ENCODE measurements around the gene FAM222A. TPM values are rescaled to one million over a fixed set of nuclear protein-coding genes. Genes with fewer than 3 reads are reported as not detected.

Gene FAM222A
- total RNA-seq, 5 donors from 2014 or later (not counting 1 experiment from before 2014, with no cell fraction given), result 0.95 to 4.2 (median 1.6) TPM

DNA sequence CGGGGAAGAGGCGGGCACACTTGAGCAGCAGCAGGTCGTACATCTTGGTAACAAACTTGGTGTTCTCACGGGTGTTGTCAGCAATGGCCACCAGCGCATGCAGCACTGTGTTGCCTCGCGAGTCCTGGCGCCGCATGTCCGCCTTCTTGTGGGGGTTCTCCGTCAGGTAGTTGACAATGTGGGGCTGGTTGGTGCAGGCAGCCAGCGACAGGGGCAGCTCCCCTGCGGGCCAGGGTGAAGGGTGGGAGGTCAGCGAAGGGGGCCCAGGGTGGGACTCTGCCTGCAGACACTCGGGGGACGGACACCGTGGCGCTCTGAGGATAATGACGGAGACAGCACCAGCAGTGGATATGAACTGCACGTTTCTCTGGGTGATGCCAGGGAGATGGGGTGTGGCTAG is 85.1 kb downstream of the FAM222A start:
- peaks cover 7% of the 10 kb centered on the region in 2 donors for H3K27me3 Mint-ChIP-seq
- Histone ChIP-seq H3K27ac (ENCODE audit: low read length) (no peak overlapping the region), H3K36me3 (ENCODE audit: control insufficient read depth in 2 of 2, extremely low read depth in 1 of 2, insufficient read depth in 1 of 2, low read length in 1 of 2) (no peaks in the 10 kb centered on the region), H3K4me1 (ENCODE audit: control insufficient read depth in 1 of 2, extremely low read depth in 1 of 2, insufficient read depth in 2 of 2, low read length in 2 of 2) (no peaks in the 10 kb centered on the region), H3K9me3 (no peaks in the 10 kb centered on the region), H3K4me3 (ENCODE audit: control insufficient read depth in 1 of 2, extremely low read depth in 1 of 2, low read length in 1 of 2) (no peak overlapping the region), H3K27me3 (replicated peaks in 1 of 2; ENCODE audit: control insufficient read depth in 2 of 2, extremely low read depth in 1 of 2, insufficient read depth in 2 of 2, low read length in 1 of 2) (peaks cover 0 to 23% of the 10 kb centered on the region in 2 experiments)
- H3K36me3 Mint-ChIP-seq, result no peaks in the 10 kb centered on the region
- DNase-seq, result no peak
- no peak for ATAC-seq (replicated peaks in 1 of 4)
- no peaks in the 10 kb centered on the region for H3K4me1 Mint-ChIP-seq
- ChIA-PET CTCF (interaction anchor here in 1 of 2 donors (0.7 kb wide), 1 partner anchor 44 kb away, joined by 4 read pairs; no protein-coding TSS in a partner anchor), POLR2A (interaction anchor here in 1 of 2 donors (0.7 kb wide), 1 partner anchor 102 kb away, joined by 5 read pairs; no protein-coding TSS in a partner anchor)
- H3K4me3 Mint-ChIP-seq, result no peak overlapping the region
- H3K27ac Mint-ChIP-seq, result no peak overlapping the region
- H3K9me3 Mint-ChIP-seq, result no peaks in the 10 kb centered on the region
- 91% methylated on average over 20 of the region's 20 CpGs for WGBS (ENCODE audit: insufficient coverage)

DNA sequence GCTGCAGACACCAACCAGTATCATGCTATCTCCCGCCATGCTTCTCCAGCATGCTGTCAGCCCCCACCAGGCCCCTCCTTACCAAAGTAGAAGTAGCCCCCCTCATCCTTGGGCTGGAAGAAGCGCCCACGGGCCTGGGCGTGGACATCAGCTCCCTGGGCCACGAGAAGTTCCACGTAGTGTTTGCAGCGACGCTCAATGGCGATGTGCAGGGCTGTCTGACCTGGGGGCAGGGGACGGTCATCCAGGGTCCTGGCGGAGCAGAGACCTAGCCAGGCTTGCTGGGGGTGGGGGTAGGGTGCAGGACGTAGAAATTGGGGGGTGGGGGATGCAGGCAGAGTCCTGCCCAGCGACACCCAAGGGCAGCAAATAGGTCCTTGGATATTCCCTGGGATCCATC is 86.9 kb downstream of the FAM222A start:
- Mint-ChIP-seq H3K27me3 (peaks cover 6 to 10% of the 10 kb centered on the region in 2 donors), H3K4me1 (peaks cover 0 to 2% (median 0%) of the 10 kb centered on the region in 3 donors), H3K9me3 (no peaks in the 10 kb centered on the region), H3K36me3 (no peaks in the 10 kb centered on the region), H3K27ac (no peak overlapping the region), H3K4me3 (no peak overlapping the region)
- ATAC-seq (replicated peaks in 1 of 4), result no peak
- ChIA-PET CTCF (no interaction called here), POLR2A (no interaction called here)
- no peaks in the 10 kb centered on the region for H3K9me3 ChIP-seq
- no peaks in the 10 kb centered on the region for H3K36me3 ChIP-seq (ENCODE audit: control insufficient read depth in 2 of 2, extremely low read depth in 1 of 2, insufficient read depth in 1 of 2, low read length in 1 of 2)
- H3K27ac ChIP-seq (ENCODE audit: low read length), result no peak overlapping the region
- 94% methylated on average over 5 of the region's 13 CpGs for WGBS (ENCODE audit: insufficient coverage)
- no peak for DNase-seq
- H3K4me3 ChIP-seq (ENCODE audit: control insufficient read depth in 1 of 2, extremely low read depth in 1 of 2, low read length in 1 of 2), result no peak overlapping the region
- H3K27me3 ChIP-seq (replicated peaks in 1 of 2; ENCODE audit: control insufficient read depth in 2 of 2, extremely low read depth in 1 of 2, insufficient read depth in 2 of 2, low read length in 1 of 2), result peaks cover 0 to 21% of the 10 kb centered on the region in 2 experiments
- peaks cover 0 to 5% of the 10 kb centered on the region in 2 experiments for H3K4me1 ChIP-seq (ENCODE audit: control insufficient read depth in 1 of 2, extremely low read depth in 1 of 2, insufficient read depth in 2 of 2, low read length in 2 of 2)

GRCh38 chr12:109802828-109803227 is 89.2 kb downstream of the FAM222A start:
- Histone ChIP-seq H3K36me3 (ENCODE audit: control insufficient read depth in 2 of 2, extremely low read depth in 1 of 2, insufficient read depth in 1 of 2, low read length in 1 of 2) (no peaks in the 10 kb centered on the region), H3K4me1 (ENCODE audit: control insufficient read depth in 1 of 2, extremely low read depth in 1 of 2, insufficient read depth in 2 of 2, low read length in 2 of 2) (peaks cover 0 to 5% of the 10 kb centered on the region in 2 experiments), H3K4me3 (ENCODE audit: control insufficient read depth in 1 of 2, extremely low read depth in 1 of 2, low read length in 1 of 2) (no peak overlapping the region), H3K27me3 (replicated peaks in 1 of 2; ENCODE audit: control insufficient read depth in 2 of 2, extremely low read depth in 1 of 2, insufficient read depth in 2 of 2, low read length in 1 of 2) (peaks cover 0 to 13% of the 10 kb centered on the region in 2 experiments), H3K27ac (ENCODE audit: low read length) (no peak overlapping the region), H3K9me3 (no peaks in the 10 kb centered on the region)
- H3K36me3 Mint-ChIP-seq, result no peaks in the 10 kb centered on the region
- H3K4me1 Mint-ChIP-seq, result peaks cover 0 to 2% (median 0%) of the 10 kb centered on the region in 3 donors
- no peak overlapping the region for H3K27ac Mint-ChIP-seq
- WGBS (ENCODE audit: insufficient coverage), result 88% methylated on average over 13 of the region's 15 CpGs
- H3K4me3 Mint-ChIP-seq, result no peak overlapping the region
- H3K27me3 Mint-ChIP-seq, result peaks cover 0 to 8% of the 10 kb centered on the region in 2 donors
- no peak for DNase-seq
- POLR2A ChIA-PET, result no interaction called here
- ATAC-seq (replicated peaks in 1 of 4), result no peak
- no peaks in the 10 kb centered on the region for H3K9me3 Mint-ChIP-seq
- CTCF ChIA-PET, result no interaction called here

DNA sequence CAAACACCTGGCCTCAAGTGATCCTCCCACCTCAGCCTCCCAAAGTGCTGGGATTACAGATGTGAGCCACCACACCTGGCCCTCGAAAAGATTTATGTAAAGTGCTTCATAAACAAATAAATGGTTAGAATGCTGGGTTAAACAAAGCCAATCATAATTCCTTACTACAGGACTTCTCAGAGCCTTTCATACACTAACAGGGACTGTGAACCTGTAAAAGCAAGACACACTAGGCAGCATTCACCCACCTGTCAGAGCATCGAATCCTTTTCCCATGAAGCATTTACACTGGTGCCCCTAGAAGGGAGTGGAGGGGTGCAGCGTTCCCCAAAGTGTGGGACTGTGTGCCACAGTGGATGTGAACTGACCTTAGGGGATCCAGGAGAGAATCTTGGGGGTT is 90.1 kb downstream of the FAM222A start:
- ChIA-PET CTCF (interaction anchor here in 1 of 2 donors (0.6 to 3.6 kb wide), 2 partner anchors 42 to 47 kb away, joined by 11 to 24 read pairs; no protein-coding TSS in a partner anchor), POLR2A (no interaction called here)
- peaks cover 0 to 2% (median 0%) of the 10 kb centered on the region in 3 donors for H3K4me1 Mint-ChIP-seq
- Histone ChIP-seq H3K4me3 (ENCODE audit: control insufficient read depth in 1 of 2, extremely low read depth in 1 of 2, low read length in 1 of 2) (no peak overlapping the region), H3K9me3 (no peaks in the 10 kb centered on the region), H3K36me3 (ENCODE audit: control insufficient read depth in 2 of 2, extremely low read depth in 1 of 2, insufficient read depth in 1 of 2, low read length in 1 of 2) (no peaks in the 10 kb centered on the region), H3K27ac (ENCODE audit: low read length) (no peak overlapping the region), H3K4me1 (ENCODE audit: control insufficient read depth in 1 of 2, extremely low read depth in 1 of 2, insufficient read depth in 2 of 2, low read length in 2 of 2) (peaks cover 0 to 5% of the 10 kb centered on the region in 2 experiments), H3K27me3 (replicated peaks in 1 of 2; ENCODE audit: control insufficient read depth in 2 of 2, extremely low read depth in 1 of 2, insufficient read depth in 2 of 2, low read length in 1 of 2) (peaks cover 0 to 9% of the 10 kb centered on the region in 2 experiments)
- no peak overlapping the region for H3K4me3 Mint-ChIP-seq
- no peak overlapping the region for H3K27ac Mint-ChIP-seq
- no peak for ATAC-seq (replicated peaks in 1 of 4)
- no peak for DNase-seq
- peaks cover 0 to 3% of the 10 kb centered on the region in 2 donors for H3K27me3 Mint-ChIP-seq
- no peaks in the 10 kb centered on the region for H3K9me3 Mint-ChIP-seq
- no peaks in the 10 kb centered on the region for H3K36me3 Mint-ChIP-seq
- WGBS (ENCODE audit: insufficient coverage), result 86% methylated on average over 2 of the region's 3 CpGs

- Mint-ChIP-seq H3K4me1 (peaks cover 0 to 2% (median 0%) of the 10 kb centered on the region in 3 donors), H3K9me3 (no peaks in the 10 kb centered on the region), H3K27ac (no peak overlapping the region), H3K36me3 (no peaks in the 10 kb centered on the region), H3K27me3 (peaks cover 0 to 3% of the 10 kb centered on the region in 2 donors), H3K4me3 (no peak overlapping the region)
- Histone ChIP-seq H3K27ac (ENCODE audit: low read length) (no peak overlapping the region), H3K27me3 (replicated peaks in 1 of 2; ENCODE audit: control insufficient read depth in 2 of 2, extremely low read depth in 1 of 2, insufficient read depth in 2 of 2, low read length in 1 of 2) (peaks cover 0 to 11% of the 10 kb centered on the region in 2 experiments), H3K9me3 (no peaks in the 10 kb centered on the region), H3K4me1 (ENCODE audit: control insufficient read depth in 1 of 2, extremely low read depth in 1 of 2, insufficient read depth in 2 of 2, low read length in 2 of 2) (peaks cover 0 to 5% of the 10 kb centered on the region in 2 experiments), H3K36me3 (ENCODE audit: control insufficient read depth in 2 of 2, extremely low read depth in 1 of 2, insufficient read depth in 1 of 2, low read length in 1 of 2) (no peaks in the 10 kb centered on the region), H3K4me3 (ENCODE audit: control insufficient read depth in 1 of 2, extremely low read depth in 1 of 2, low read length in 1 of 2) (no peak overlapping the region)
- WGBS (ENCODE audit: insufficient coverage), result 39% methylated on average over 11 of the region's 12 CpGs
- DNase-seq (peak; percentile 13 to 79 (median 59)), ATAC-seq (replicated peaks in 1 of 4) (peak; percentile 78 to 83 (median 81))
- ChIA-PET POLR2A (no interaction called here), CTCF (interaction anchor here (0.6 to 3.6 kb wide), 15 partner anchors 10 to 1400 kb away, joined by 3 to 24 read pairs (median 4); no protein-coding TSS in a partner anchor)
Measured at GRCh38 chr12:109804820-109805761, 91.5 kb downstream of the FAM222A start.

- WGBS (ENCODE audit: insufficient coverage), result 95% methylated on average over 4 of the region's 12 CpGs
- Mint-ChIP-seq H3K36me3 (no peaks in the 10 kb centered on the region), H3K9me3 (no peaks in the 10 kb centered on the region)
Measured at GRCh38 chr12:109807954-109808643, 94.5 kb downstream of the FAM222A start.

More at GRCh38 chr12:109807954-109808643, 94.5 kb downstream of the FAM222A start:
- H3K27ac ChIP-seq (ENCODE audit: low read length), result no peak overlapping the region
- H3K36me3 ChIP-seq (ENCODE audit: control insufficient read depth in 2 of 2, extremely low read depth in 1 of 2, insufficient read depth in 1 of 2, low read length in 1 of 2), result no peaks in the 10 kb centered on the region
- no peak for DNase-seq
- Mint-ChIP-seq H3K4me1 (peaks cover 0 to 2% (median 0%) of the 10 kb centered on the region in 3 donors), H3K4me3 (no peak overlapping the region), H3K27ac (no peak overlapping the region), H3K27me3 (peaks cover 0 to 3% of the 10 kb centered on the region in 2 donors)
- H3K4me3 ChIP-seq (ENCODE audit: control insufficient read depth in 1 of 2, extremely low read depth in 1 of 2, low read length in 1 of 2), result no peak overlapping the region
- peaks cover 0 to 5% of the 10 kb centered on the region in 2 experiments for H3K4me1 ChIP-seq (ENCODE audit: control insufficient read depth in 1 of 2, extremely low read depth in 1 of 2, insufficient read depth in 2 of 2, low read length in 2 of 2)
- ChIA-PET CTCF (interaction anchor here in 1 of 2 donors (1.6 kb wide), 1 partner anchor 38 kb away, joined by 4 read pairs; no protein-coding TSS in a partner anchor), POLR2A (no interaction called here)
- H3K9me3 ChIP-seq, result no peaks in the 10 kb centered on the region
- H3K27me3 ChIP-seq (replicated peaks in 1 of 2; ENCODE audit: control insufficient read depth in 2 of 2, extremely low read depth in 1 of 2, insufficient read depth in 2 of 2, low read length in 1 of 2), result peaks cover 0 to 28% of the 10 kb centered on the region in 2 experiments
- no peak for ATAC-seq (replicated peaks in 1 of 4)
